GM23338 (cell line): ENCODE measurements around the gene PPP1R12C. TPM values are rescaled to one million over a fixed set of nuclear protein-coding genes. Genes with fewer than 3 reads are reported as not detected.

Source experiments
- ATAC-seq: fragments of 200-7000 bp; cut with Tn5 transposase; 3 replicates; pipeline ENCODE4 v1.9.1; 2020
- DNase-seq: peaks from one replicate; pipeline ENCODE4 v3.0.0-alpha.2; 2015; ENCODE audit warnings: low spot score
- H2AFZ ChIP-seq: fragments of 200-600 bp; sonication (generic); 2 replicates; pipeline ENCODE4 v1.8.0; 2016; ENCODE audit warnings: antibody characterized with exemption, mild to moderate bottlenecking, moderate library complexity
- H3F3A ChIP-seq: fragments of 200-600 bp; sonication (generic); replicated peaks from 2 replicates; pipeline ENCODE4 v1.8.0; 2017; ENCODE audit warnings: antibody characterized with exemption, mixed run types, low read depth
- H3K27ac ChIP-seq: fragments of 200-600 bp; sonication (generic); 2 replicates; pipeline ENCODE4 v1.6.1; 2016; ENCODE audit warnings: low read depth
- H3K27me3 ChIP-seq: fragments of 200-600 bp; sonication (generic); 2 replicates; pipeline ENCODE4 v1.8.0; 2016; ENCODE audit warnings: mild to moderate bottlenecking, mixed run types, moderate library complexity; ENCODE audit not compliant: insufficient read depth
- H3K36me3 ChIP-seq: fragments of 200-600 bp; sonication (generic); 2 replicates; pipeline ENCODE4 v1.8.0; 2016; ENCODE audit warnings: mild to moderate bottlenecking; ENCODE audit not compliant: insufficient read depth
- H3K4me1 ChIP-seq: fragments of 200-600 bp; sonication (generic); 2 replicates; pipeline ENCODE4 v1.8.0; 2016; ENCODE audit warnings: mild to moderate bottlenecking, moderate library complexity; ENCODE audit not compliant: insufficient read depth
- H3K4me2 ChIP-seq: fragments of 200-600 bp; sonication (generic); 2 replicates; pipeline ENCODE4 v1.7.1; 2017; ENCODE audit warnings: mixed run types
- H3K4me3 ChIP-seq: fragments of 200-600 bp; sonication (generic); 2 replicates; pipeline ENCODE4 v1.6.1; 2016; ENCODE audit warnings: mixed run types
- H3K79me2 ChIP-seq: fragments of 200-600 bp; sonication (generic); replicated peaks from 2 replicates; pipeline ENCODE4 v1.8.0; 2017; ENCODE audit warnings: mild to moderate bottlenecking; ENCODE audit not compliant: insufficient read depth
- H3K9me2 ChIP-seq: fragments of 200-600 bp; sonication (generic); 2 replicates; pipeline ENCODE4 v1.8.0; 2017; ENCODE audit not compliant: insufficient read depth
- H4K20me1 ChIP-seq: fragments of 200-600 bp; sonication (generic); replicated peaks from 2 replicates; pipeline ENCODE4 v1.8.0; 2017; ENCODE audit warnings: mild to moderate bottlenecking; ENCODE audit not compliant: insufficient read depth
- H3K27ac Mint-ChIP-seq: 2 replicates; pipeline ENCODE4 v1.8.0; 2020; ENCODE audit warnings: inconsistent platforms, mild to moderate bottlenecking, moderate library complexity, mixed read lengths
- H3K27me3 Mint-ChIP-seq: 3 replicates; pipeline ENCODE4 v1.8.0; 2022; ENCODE audit warnings: low read depth, mild to moderate bottlenecking, moderate library complexity, mixed read lengths, inconsistent platforms; ENCODE audit not compliant: insufficient read depth, poor library complexity
- H3K36me3 Mint-ChIP-seq: 3 replicates; pipeline ENCODE4 v1.8.0; 2021; ENCODE audit warnings: low read depth, mild to moderate bottlenecking, inconsistent platforms, moderate library complexity, mixed read lengths
- H3K4me1 Mint-ChIP-seq: 3 replicates; pipeline ENCODE4 v1.8.0; 2020; ENCODE audit warnings: mild to moderate bottlenecking, inconsistent platforms, mixed read lengths
- H3K4me3 Mint-ChIP-seq: 3 replicates; pipeline ENCODE4 v1.8.0; 2021; ENCODE audit warnings: moderate library complexity, mild to moderate bottlenecking, inconsistent platforms, mixed read lengths
- H3K9me3 Mint-ChIP-seq: 3 replicates; pipeline ENCODE4 v1.8.0; 2020; ENCODE audit warnings: moderate library complexity, mild to moderate bottlenecking, inconsistent platforms, mixed read lengths
- CTCF ChIP-seq, 2 experiments: fragments of 200-600 bp in 1 of 2; sonication (generic) in 1 of 2; conservative IDR thresholded peaks; 2 replicates each; pipeline versions ENCODE4 v1.5.1 to v1.6.1; 2016 to 2017; ENCODE audit warnings: antibody characterized with exemption in 2 of 2, low read depth in 2 of 2, mild to moderate bottlenecking in 2 of 2, moderate library complexity in 1 of 2
- ETS1 ChIP-seq: IDR thresholded peaks from 2 replicates; pipeline ENCODE4 v1.6.1; 2016; ENCODE audit warnings: antibody characterized with exemption
- NANOG ChIP-seq: IDR thresholded peaks from 2 replicates; pipeline ENCODE4 v1.6.1; 2016; ENCODE audit warnings: antibody characterized with exemption, borderline replicate concordance
- polyA plus RNA-seq: library from polyadenylated mRNA; unstranded; fragments of >200 nt; fragmentation: Nextera tagmentation; extraction: Ambion mirVana; gene quantifications from 2 replicates; pipeline ENCODE4 v1.2.1, GENCODE V29; 2016
- total RNA-seq: library from RNA; depleted of rRNA; stranded (reverse); fragments of >200 nt; shearing (Covaris generic); gene quantifications from 2 replicates; pipeline ENCODE4 v1.2.3, GENCODE V29; 2014

The PPP1R12C gene
- total and polyA plus RNA-seq, 2 experiments from 2014 or later = 33.2 to 83.9 TPM

DNA sequence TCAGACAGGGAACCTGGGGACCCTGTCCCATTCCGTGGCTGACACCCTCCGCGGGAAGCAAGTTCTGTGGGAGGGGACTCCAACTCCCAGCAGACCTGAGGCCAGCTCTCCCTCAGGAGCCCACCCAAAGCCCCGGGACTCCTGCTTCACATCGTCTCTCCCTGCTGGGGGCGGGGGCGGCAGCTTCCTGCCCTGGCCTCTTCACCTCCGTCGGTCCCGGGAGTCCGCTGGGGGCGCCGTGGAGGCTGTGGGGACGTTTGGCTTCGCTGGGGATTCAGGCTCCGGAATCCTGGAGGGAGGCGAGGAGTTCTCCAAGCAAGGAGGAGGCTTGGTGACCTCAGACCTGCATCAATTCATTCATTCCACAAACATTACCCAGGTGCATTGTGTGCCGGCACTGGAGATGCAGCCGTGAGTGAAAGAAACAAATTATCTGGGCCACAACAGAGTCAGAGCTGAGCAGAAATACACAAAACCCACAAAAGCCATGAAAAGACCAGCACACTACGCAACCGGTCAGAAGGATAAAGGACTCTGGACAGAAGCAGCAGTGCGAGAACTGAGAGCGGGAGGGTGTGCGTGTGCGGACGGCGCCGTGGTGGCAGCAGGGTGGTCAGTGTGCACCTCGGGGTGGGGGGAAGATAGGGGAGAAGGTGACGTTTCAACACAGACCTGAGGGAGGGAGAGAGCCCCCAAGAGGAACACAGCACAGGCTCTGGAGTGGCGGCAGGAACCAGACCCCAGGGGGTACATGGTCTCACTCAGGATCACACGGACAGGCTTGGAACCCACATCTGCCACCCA, 22.8 kb downstream of the PPP1R12C start:
- Histone ChIP-seq H3K4me2 (peak overlapping the region; percentile 74), H3K36me3 (no peaks in the 10 kb centered on the region), H3K4me3 (peak overlapping the region; percentile 21; the same call in 1 of the 2 replicates), H2AFZ (no peak overlapping the region), H3K4me1 (peaks cover 14% of the 10 kb centered on the region), H4K20me1 (no peaks in the 10 kb centered on the region; the same call in 1 of the 2 replicates), H3K9me2 (no peaks in the 10 kb centered on the region), H3K27me3 (no peaks in the 10 kb centered on the region), H3K27ac (no peak overlapping the region), H3K79me2 (no peaks in the 10 kb centered on the region), H3F3A (peaks cover 8% of the 10 kb centered on the region; the same call in 1 of the 2 replicates)
- peak overlapping the region; percentile 82; the same call in 1 of the 2 replicates for H3K27ac Mint-ChIP-seq
- peak; percentile 17 for ATAC-seq
- peaks cover 23% of the 10 kb centered on the region for H3K27me3 Mint-ChIP-seq
- TF ChIP-seq ETS1 = no peak
- TF ChIP-seq CTCF (conservative IDR thresholded peaks at IDR 0.05; ENCODE audit: low read depth in 2 of 2) = peak; percentile 60 to 68
- peak; percentile 88 for DNase-seq
- H3K4me3 Mint-ChIP-seq = peak overlapping the region; percentile 28; the same call in 2 of the 3 replicates
- peaks cover 20% of the 10 kb centered on the region for H3K36me3 Mint-ChIP-seq
- no peaks in the 10 kb centered on the region for H3K9me3 Mint-ChIP-seq
- peaks cover 16% of the 10 kb centered on the region for H3K4me1 Mint-ChIP-seq

DNA sequence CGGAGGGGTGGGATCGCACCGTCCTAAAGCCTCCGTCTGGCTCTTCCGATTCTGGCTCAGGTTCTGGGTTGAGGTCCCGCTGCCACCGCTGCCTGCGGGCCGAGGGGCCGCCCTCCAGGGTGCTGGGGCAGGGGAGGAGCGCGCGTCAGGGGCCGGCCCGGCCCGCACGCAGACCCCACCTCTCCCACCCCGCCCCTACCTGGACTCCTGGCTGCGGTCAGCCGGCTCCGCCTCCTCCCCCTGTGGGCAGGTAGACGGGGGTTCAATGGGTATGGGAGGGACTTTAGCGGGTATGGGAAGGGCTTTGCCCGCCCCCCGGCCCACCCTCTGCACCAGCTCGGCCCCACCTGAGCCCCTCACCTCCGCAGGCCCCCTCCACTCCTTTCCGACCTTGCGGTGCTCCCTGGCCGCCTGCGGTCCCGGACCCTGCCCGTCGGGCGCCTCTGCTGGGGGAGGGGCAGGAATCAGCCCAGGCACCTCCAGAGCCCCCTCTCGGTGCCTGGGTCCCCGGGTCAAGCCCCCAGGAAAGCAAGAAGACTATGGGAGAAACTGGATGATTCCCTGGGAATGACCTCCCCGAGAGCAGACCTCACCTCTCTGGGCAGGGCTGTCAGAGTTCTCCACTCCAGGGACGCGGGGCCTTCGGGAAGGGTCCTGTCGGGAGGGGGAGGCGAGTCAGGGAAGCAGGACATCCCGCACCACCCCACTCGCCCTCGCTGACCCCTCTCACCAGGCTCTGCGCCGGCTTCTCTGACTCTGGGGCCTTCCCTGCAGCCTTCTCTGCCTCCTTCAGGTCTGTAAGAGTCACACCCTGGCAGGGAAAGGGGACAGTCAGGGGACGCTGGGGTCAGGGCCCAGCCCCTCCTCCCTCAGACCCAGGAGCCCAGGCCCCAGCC, 24.8 kb downstream of the PPP1R12C start:
- Histone ChIP-seq H3K4me1 (peaks cover 25% of the 10 kb centered on the region), H3K36me3 (no peaks in the 10 kb centered on the region), H3K27ac (no peak overlapping the region), H3K9me2 (no peaks in the 10 kb centered on the region), H4K20me1 (peaks cover 5% of the 10 kb centered on the region), H2AFZ (0 out of 2 replicates have a peak overlapping the region, but pooled peaks have one; percentile 84), H3K79me2 (no peaks in the 10 kb centered on the region), H3K4me3 (peak overlapping the region; percentile 80), H3K27me3 (no peaks in the 10 kb centered on the region), H3K4me2 (peak overlapping the region; percentile 92), H3F3A (peaks cover 16% of the 10 kb centered on the region; the same call in 1 of the 2 replicates)
- peaks cover 34% of the 10 kb centered on the region for H3K27me3 Mint-ChIP-seq
- H3K27ac Mint-ChIP-seq = no peak overlapping the region
- DNase-seq = peak; percentile 80
- peaks cover 35% of the 10 kb centered on the region for H3K4me1 Mint-ChIP-seq
- peaks cover 23% of the 10 kb centered on the region for H3K36me3 Mint-ChIP-seq
- peak; percentile 62 for ATAC-seq
- TF ChIP-seq CTCF (conservative IDR thresholded peaks at IDR 0.05; ENCODE audit: low read depth in 2 of 2) (0 out of 4 replicates have a peak, but pooled peaks of 1 of the 2 experiments have one; percentile 10), NANOG (no peak)
- H3K9me3 Mint-ChIP-seq = no peaks in the 10 kb centered on the region; the same call in 2 of the 3 replicates
- H3K4me3 Mint-ChIP-seq = peak overlapping the region; percentile 64
